GM19467 (cell line): Measurements from ENCODE around the gene BID.

Experiments
- ATAC-seq: cut with Tn5 transposase; IDR thresholded peaks from one replicate; pipeline ENCODE4 v1.9.1; 2021; ENCODE audit warnings: mild to moderate bottlenecking, moderate library complexity; ENCODE audit not compliant: unreplicated experiment

The BID gene

GRCh38 chr22:17774206-17774925 lies at the start of gene BID:
Gene BID (minus strand): TSS chr22:17774469. CDS start chr22:17750116, 24,353 bp downstream.
- ATAC-seq: no peak

GRCh38 chr22:17823964-17824363 lies 49.7 kb upstream of the BID start:
- ATAC-seq: no peak

- no peak for ATAC-seq
These were observed 49.0 kb upstream of the BID start for GRCh38 chr22:17823226-17823625.

- ATAC-seq: no peak
These were observed 47.8 kb upstream of the BID start for GRCh38 chr22:17822087-17822486.

- no peak for ATAC-seq
These were observed 46.7 kb upstream of the BID start for GRCh38 chr22:17820879-17821439.

GRCh38 chr22:17818649-17819048 lies 44.4 kb upstream of the BID start:
- no peak for ATAC-seq

GRCh38 chr22:17818180-17818579 lies 43.9 kb upstream of the BID start:
- ATAC-seq: no peak

DNA sequence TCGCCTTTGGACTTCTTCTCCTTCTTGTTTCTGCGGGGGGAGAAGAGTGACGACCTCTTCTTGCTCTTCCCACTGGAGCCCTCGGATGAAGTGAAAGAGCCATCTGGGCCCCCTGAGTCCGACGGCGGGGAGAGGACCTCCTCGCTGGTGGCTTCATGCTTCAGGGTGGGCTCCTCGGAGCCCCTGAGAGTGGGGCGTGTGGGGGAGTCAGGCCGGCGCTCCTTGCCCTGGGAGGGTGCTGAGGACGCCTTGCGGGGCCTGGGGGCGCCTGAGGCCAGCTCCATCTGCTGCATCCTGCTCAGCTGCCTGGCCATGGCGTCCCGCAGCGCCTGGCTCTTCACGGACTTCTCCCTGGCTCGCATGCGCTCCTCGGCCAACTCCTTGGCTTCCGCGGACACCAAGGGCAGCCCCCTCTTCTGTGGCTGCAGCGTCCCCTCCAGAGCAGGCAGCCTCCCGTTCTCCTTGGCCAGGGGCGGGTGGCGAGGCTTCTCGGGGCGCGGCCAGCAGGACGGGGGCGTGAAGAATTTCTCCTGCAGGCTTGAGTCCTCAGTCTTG lies 43.3 kb upstream of the BID start:
- ATAC-seq: no peak

- ATAC-seq: no peak
These were observed 42.8 kb upstream of the BID start for GRCh38 chr22:17817079-17817478.

DNA sequence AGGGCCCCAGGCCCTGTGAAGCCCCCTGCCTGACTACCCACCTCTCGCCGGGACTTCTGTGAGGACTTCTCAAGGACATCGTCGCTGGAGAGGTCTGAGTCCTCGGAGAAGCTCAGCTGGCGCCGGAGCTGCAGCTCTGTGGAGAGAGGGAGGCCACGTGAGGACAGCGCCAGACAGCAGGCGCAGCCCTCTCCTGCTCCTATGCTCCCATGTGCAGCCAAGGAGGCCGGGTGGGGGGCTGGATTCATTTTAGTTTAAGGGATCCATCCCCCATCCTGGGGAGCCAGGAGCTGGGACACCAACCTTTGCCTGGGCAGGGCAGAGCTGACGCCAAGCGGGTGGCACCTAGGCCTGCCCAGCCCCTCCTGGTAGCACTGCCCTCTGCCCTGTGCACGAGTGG lies 42.4 kb upstream of the BID start:
- no peak for ATAC-seq

- no peak for ATAC-seq
These were observed 41.5 kb upstream of the BID start for GRCh38 chr22:17815703-17816254.

DNA sequence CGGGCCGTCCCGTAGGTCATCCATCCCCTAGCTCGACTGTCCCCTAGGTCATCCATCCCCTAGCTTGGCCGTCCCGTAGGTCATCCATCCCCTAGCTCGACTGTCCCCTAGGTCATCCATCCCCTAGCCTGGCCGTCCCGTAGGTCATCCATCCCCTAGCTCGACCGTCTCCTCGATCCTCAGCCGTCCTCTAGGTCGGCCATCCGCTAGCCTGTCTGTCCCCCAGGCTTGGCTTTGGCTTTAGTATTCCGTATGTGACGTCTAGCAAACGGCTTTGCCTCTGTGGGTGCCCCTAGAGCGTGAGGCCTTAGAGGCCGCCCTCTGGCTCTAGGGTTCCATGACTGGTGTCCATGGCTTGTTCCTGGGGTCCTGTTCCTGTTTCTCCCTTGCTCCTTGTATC lies 40.6 kb upstream of the BID start:
- ATAC-seq: no peak

GRCh38 chr22:17814084-17814483 lies 39.8 kb upstream of the BID start:
- no peak for ATAC-seq

GRCh38 chr22:17811119-17811518 lies 36.9 kb upstream of the BID start:
- no peak for ATAC-seq

GRCh38 chr22:17810570-17811116 lies 36.4 kb upstream of the BID start:
- no peak for ATAC-seq

DNA sequence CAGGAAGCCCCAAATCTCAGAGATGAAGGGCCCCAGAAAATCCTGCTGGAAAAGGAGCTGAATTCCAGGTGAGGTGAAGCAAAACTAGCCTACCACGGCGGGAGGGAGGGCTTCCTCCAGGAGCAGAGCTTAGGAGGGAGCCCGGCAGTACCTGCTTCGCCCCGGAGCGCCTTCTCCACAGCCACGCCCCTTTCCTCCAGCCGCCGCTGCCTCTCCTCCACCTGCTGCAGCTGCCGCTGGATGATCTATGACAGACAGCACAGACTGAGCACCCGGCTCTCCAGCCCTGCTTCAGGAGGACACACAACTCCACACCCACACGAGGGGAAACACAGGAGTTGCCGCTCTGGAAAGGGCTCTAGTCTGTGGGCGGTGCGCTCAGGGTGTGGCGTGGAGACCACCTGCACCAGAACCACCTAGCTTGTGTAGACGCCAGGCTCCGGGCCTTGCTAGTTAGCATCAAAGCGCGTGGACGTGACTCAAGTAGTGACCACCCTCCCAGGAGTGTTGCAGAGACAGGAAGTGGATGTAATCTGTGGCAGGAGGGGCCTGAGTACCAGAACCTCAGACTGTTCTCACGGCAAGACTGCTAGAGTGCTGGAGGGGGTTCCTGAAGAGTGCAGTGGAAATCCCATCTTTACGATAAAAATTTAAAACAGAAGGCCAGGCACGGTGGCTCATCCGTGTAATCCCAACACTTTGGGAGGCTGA lies 34.6 kb upstream of the BID start:
- ATAC-seq: no peak

GRCh38 chr22:17807578-17808410 lies 33.5 kb upstream of the BID start:
- ATAC-seq: no peak

DNA sequence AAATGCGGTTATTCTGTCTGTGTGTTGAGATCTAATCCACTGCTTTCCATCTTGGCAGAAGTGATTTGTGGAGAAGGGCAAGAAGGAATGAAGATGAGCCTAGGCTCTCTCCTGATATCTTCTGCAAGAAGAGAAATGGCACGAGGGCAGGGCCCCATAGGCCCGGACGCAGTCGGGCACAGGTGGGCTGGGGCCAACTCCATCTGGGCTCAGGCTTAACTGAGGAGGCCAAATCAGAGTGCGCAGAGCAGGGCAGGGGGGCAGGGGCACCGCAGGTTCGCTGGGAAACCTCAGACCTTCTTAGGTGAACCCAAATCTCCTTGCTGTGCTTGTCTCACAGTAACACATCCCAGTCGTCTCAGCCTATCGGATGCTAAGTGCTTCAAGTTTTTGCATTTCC lies 32.8 kb upstream of the BID start:
- no peak for ATAC-seq

- ATAC-seq: no peak
These were observed 32.2 kb upstream of the BID start for GRCh38 chr22:17806437-17806836.

DNA sequence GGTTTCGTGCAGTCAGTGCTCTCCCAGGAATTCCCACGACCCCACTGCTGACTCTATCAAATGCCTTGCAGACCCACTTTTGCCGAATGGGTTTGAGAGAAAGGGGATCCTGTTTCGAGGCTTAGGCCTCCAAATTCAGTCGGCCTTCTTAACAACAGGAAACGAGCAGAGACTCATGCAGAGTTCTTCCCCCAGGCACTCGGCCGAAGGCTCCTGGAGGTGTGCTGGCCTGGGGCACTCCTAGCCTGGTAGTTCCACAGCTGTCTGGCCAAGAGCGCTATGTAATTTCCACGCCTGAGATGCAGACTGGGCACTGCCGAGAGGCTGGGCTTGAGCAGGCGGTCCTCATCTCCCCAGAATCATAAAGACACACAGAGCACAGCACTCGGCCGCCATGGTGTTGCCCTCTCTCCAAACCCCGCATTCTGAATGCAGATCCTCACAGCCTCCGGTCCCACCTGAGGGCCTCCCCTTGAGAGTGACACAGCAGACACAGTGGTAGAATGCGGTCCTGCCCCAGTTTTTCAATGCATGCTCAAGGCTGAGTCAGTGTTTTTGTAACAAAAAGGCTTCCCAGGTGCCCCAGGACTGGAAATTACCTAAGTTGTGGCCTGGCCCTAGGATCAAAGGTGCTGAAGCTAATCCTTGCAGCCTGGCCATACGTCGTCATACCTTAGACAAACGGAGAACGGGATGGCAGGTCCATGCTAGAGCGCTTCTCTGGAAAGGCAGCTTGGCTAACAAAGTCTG lies 30.2 kb upstream of the BID start:
- no peak for ATAC-seq
